GM12874 (cell line): Measurements from ENCODE around the gene SUCO.

ENCODE experiments used
- CTCF ChIP-seq: IDR thresholded peaks from 2 replicates; pipeline ENCODE4 v1.5.1; 2011; ENCODE audit warnings: low read depth, mild to moderate bottlenecking, control low read depth, low read length, moderate library complexity; ENCODE audit not compliant: insufficient read depth

SUCO gene

GRCh38 chr1:172500207-172500606 is 32.7 kb upstream of the SUCO start:
- TF ChIP-seq CTCF, result no peak

- TF ChIP-seq CTCF, result no peak
Measured at GRCh38 chr1:172507741-172508140, 25.2 kb upstream of the SUCO start.

- TF ChIP-seq CTCF, result no peak
Measured at GRCh38 chr1:172510479-172510878, 22.5 kb upstream of the SUCO start.

GRCh38 chr1:172512591-172512990 is 20.4 kb upstream of the SUCO start:
- no peak for TF ChIP-seq CTCF

- TF ChIP-seq CTCF, result no peak
Measured at GRCh38 chr1:172513479-172513878, 19.5 kb upstream of the SUCO start.

GRCh38 chr1:172514108-172514507 is 18.8 kb upstream of the SUCO start:
- no peak for TF ChIP-seq CTCF

- TF ChIP-seq CTCF, result no peak
Measured at GRCh38 chr1:172515436-172515835, 17.5 kb upstream of the SUCO start.

- TF ChIP-seq CTCF, result no peak
Measured at GRCh38 chr1:172515927-172516326, 17.0 kb upstream of the SUCO start.
